AG04450 (cell line): ENCODE data around the gene ZNF786. TPM values are rescaled to one million over a fixed set of nuclear protein-coding genes. Genes with fewer than 3 reads are reported as not detected.

ENCODE experiments used
- CTCF ChIA-PET: fragments of 300-600, 350-600 bp; formaldehyde crosslinking; extraction: SDS; loops from one replicate; lab custom pipeline; 2022; ENCODE audit warnings: antibody characterized with exemption, inconsistent platforms; lab: Charles Lee
- POLR2A ChIA-PET: fragments of 350-600 bp; formaldehyde crosslinking; extraction: SDS; loops from one replicate; lab custom pipeline; 2021; ENCODE audit warnings: antibody characterized with exemption, inconsistent platforms; lab: Yijun Ruan, JAX
- DNase-seq: peaks from one replicate; pipeline ENCODE4 v3.0.0-alpha.2; 2011; ENCODE audit warnings: low read depth, low spot score
- H3K27ac ChIP-seq: one replicate; pipeline ENCODE4 v1.5.1; 2012; ENCODE audit warnings: low read depth, low read length, control low read depth
- H3K27me3 ChIP-seq: one replicate; pipeline ENCODE4 v1.6.0; 2012; ENCODE audit warnings: low read length; ENCODE audit not compliant: control insufficient read depth, insufficient read depth
- H3K4me3 ChIP-seq: 2 replicates; pipeline ENCODE4 v1.5.1; 2011; ENCODE audit warnings: mild to moderate bottlenecking, low read depth, low read length, control low read depth
- H3K9me3 ChIP-seq: 2 replicates; pipeline ENCODE4 v1.5.1; 2012; ENCODE audit warnings: low read length; ENCODE audit not compliant: control insufficient read depth, insufficient read depth
- CTCF ChIP-seq: IDR thresholded peaks from 2 replicates; pipeline ENCODE4 v1.5.1; 2011; ENCODE audit warnings: low read depth, low read length, control low read depth, inconsistent platforms
- polyA plus RNA-seq: library from polyadenylated mRNA; depleted of rRNA; stranded (reverse); fragments of >200 nt; gene quantifications from 2 replicates; pipeline ENCODE4 v1.2.3, GENCODE V29; 2011; rRNA removed
- small RNA-seq: library from RNA; depleted of rRNA; stranded (forward); fragments of <200 nt; gene quantifications from one replicate; pipeline ENCODE3, GENCODE V24; 2012; ENCODE audit warnings: low read depth; ENCODE audit not compliant: insufficient read length

The ZNF786 gene
- polyA plus RNA-seq, 1 experiment = 2.2 TPM

DNA sequence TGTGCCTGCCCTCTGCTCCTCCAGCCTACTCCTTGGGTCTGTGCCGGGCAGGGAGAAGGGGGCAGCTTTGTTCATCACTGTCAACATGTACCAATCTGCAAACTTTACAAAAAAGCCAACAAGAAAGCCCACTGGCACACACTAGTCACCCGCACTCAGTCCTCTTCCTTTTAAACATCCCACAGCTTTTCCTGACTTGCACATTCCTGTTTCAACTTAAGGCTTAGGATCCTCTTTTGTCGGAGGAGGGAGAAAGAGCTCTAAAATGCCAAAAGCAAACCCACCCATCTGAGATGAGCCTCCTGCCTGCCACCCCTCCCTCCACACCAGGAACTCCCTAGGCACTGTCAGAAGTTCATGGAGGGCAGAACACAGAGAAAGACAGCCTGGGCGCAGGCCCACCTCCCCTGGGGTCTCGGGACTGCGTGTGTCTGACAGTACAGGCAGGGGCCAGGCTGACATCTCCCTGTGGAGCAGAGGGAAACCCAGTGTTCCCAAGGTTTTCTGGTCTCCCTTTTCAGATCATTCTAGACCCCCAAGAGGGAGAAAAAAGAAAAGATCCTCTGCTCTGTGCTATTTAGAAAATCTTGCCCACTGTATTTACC lies 67.7 kb downstream of the ZNF786 start:
- DNase-seq = no peak
- no peak for TF ChIP-seq CTCF
- H3K4me3 ChIP-seq = no peak overlapping the region
- H3K27me3 ChIP-seq = no peaks in the 10 kb centered on the region
- POLR2A ChIA-PET = no interaction called here
- CTCF ChIA-PET = interaction anchor here (1.4 to 7.7 kb wide), 3 partner anchors 17 to 104 kb away, joined by 4 to 54 read pairs (median 14); no protein-coding TSS in a partner anchor
- H3K27ac ChIP-seq = no peak overlapping the region
- no peaks in the 10 kb centered on the region for H3K9me3 ChIP-seq

DNA sequence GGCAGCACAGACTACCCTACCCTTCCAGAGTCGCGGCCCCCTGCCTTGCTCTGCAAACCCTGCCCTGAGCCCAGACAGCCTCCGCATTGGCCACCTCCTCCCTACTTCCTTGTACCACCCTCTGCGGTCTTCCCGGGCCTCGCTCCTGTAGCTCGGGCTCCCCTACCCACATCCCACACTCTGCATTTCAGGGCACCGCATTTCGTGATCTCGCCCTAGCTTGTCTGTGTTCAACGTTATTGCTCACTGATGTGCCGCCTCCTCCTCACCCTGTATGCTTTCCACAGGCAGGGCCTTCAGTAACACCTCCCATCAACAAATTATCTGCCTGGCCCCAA lies 68.8 kb downstream of the ZNF786 start:
- Histone ChIP-seq H3K27me3 (no peaks in the 10 kb centered on the region), H3K4me3 (no peak overlapping the region), H3K9me3 (no peaks in the 10 kb centered on the region), H3K27ac (no peak overlapping the region)
- CTCF ChIA-PET = interaction anchor here (2.7 to 7.7 kb wide), 2 partner anchors 15 to 44 kb away, joined by 14 to 54 read pairs; no protein-coding TSS in a partner anchor
- TF ChIP-seq CTCF = no peak
- no peak for DNase-seq
- POLR2A ChIA-PET = no interaction called here

DNA sequence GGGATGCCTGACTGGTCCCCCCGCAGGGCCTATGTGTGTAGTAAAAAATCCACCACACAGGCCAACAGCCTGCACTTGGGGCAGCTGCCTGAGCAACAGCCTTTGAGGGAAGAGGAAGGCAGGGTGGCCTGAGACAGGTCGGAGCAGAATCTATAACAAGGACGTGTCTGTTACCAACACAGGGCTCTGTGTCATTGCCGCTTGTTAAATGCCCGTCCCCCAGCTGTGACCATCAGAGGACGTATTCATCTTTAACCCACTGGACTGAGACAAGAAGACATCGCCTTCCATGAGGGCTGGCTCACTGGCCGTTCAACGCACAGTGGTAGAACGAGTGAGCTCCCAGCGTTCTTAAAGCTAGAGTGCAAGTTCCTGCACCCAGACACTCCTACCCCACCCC lies 70.0 kb downstream of the ZNF786 start:
- Histone ChIP-seq H3K27ac (no peak overlapping the region), H3K4me3 (no peak overlapping the region), H3K9me3 (no peaks in the 10 kb centered on the region), H3K27me3 (no peaks in the 10 kb centered on the region)
- CTCF ChIA-PET = interaction anchor here (1.7 to 7.7 kb wide), 2 partner anchors 14 to 45 kb away, joined by 6 to 54 read pairs; no protein-coding TSS in a partner anchor
- TF ChIP-seq CTCF = no peak
- POLR2A ChIA-PET = no interaction called here
- no peak for DNase-seq

Small RNA genes lying within 50 kb of the gene (small RNA-seq; reads per million reads assigned to genes)
- gene COX6B1P1 (not detected), gene RN7SL521P (not detected), gene RNU6-650P (not detected)

Other genes starting within 250 kb of the ZNF786 start
- 13.4 and 17.0 TPM in 2 replicates for gene EZH2, start 206.4 kb downstream of the ZNF786 start, polyA plus RNA-seq
- 215 and 227 TPM in 2 replicates for gene PDIA4, start 62.2 kb downstream of the ZNF786 start, polyA plus RNA-seq
- 1.8 and 2.1 TPM in 2 replicates for gene ZNF425, start 35.6 kb upstream of the ZNF786 start, polyA plus RNA-seq
- gene ZNF398, start 56.7 kb upstream of the ZNF786 start, polyA plus RNA-seq = 6.6 and 6.8 TPM in 2 replicates
- 8.2 and 9.9 TPM in 2 replicates for gene ZNF282, start 104.8 kb upstream of the ZNF786 start, polyA plus RNA-seq
- gene ZNF212, start 148.9 kb upstream of the ZNF786 start, polyA plus RNA-seq = 4.1 and 4.2 TPM in 2 replicates
- 5.2 TPM in 2 replicates for gene ZNF783, start 171.5 kb upstream of the ZNF786 start, polyA plus RNA-seq